ENCODE data around the gene SNU13. TPM values are rescaled to one million over a fixed set of nuclear protein-coding genes. Genes with fewer than 3 reads are reported as not detected.
"Not testable (repeated sequence)": the region's sequence is repeated elsewhere in the genome, so short reads cannot be mapped to it uniquely, and the experiment has no call there.

The SNU13 gene
- total and polyA plus RNA-seq, 2 donors (not counting 1 experiment from before 2014, with no cell fraction given), result 99.0 to 114 TPM

DNA sequence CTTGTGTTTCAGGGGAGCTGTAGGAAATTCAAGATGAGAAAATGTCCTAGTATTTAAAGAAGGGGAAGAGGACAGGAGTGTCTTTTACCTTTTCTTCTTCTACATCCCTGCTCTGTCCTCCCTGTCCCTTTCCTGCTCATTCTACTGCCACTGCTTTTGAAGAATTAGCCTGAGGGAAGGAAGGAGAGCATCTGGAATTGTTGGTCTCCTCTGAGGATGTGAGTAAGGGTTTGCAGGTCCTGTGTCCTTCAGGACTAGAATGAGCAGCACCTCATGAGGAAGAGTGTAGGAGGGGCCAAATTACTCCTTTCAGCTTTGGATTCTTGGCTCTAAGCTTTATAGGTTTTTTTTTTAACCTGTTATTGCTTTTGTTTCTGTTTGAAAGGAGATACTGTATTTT, 24.2 kb downstream of the SNU13 start:
- peaks cover 9% of the 10 kb centered on the region for H3K79me2 ChIP-seq (ENCODE audit: control insufficient read depth, insufficient read depth, low read length)
- no peak overlapping the region for H3K4me3 ChIP-seq (ENCODE audit: control extremely low read depth in 1 of 5, extremely low read depth in 1 of 5, insufficient read depth in 1 of 5, low read depth in 2 of 5, low read length in 4 of 5)
- Mint-ChIP-seq H3K27ac (no peak overlapping the region), H3K27me3 (no peaks in the 10 kb centered on the region), H3K4me1 (peaks cover 7% of the 10 kb centered on the region), H3K4me3 (no peak overlapping the region), H3K9me3 (ENCODE audit: insufficient read depth) (no peaks in the 10 kb centered on the region)
- no peaks in the 10 kb centered on the region for H4K20me1 ChIP-seq (ENCODE audit: control insufficient read depth, insufficient read depth, low read length, poor library complexity, severe bottlenecking)
- POLR2A ChIA-PET, result interaction anchor here (0.5 to 1.0 kb wide), 2 partner anchors 24 to 1255 kb away, joined by 3 to 5 read pairs; partner anchors contain the start of gene SNU13
- peaks cover 0 to 13% of the 10 kb centered on the region in 2 donors for H3K4me1 ChIP-seq (ENCODE audit: control insufficient read depth in 2 of 2, insufficient read depth in 2 of 2, low read length in 2 of 2)
- ATAC-seq (ENCODE audit: low read depth) (no peak), DNase-seq (no peak)
- H3K36me3 ChIP-seq (replicated peaks in 1 of 2; ENCODE audit: control extremely low read depth in 1 of 2, control insufficient read depth in 1 of 2, extremely low read depth in 1 of 2, insufficient read depth in 2 of 2, low read length in 1 of 2), result peaks cover 2 to 58% of the 10 kb centered on the region in 2 experiments
- intact Hi-C loops (cut with micrococcal nuclease), result no loop called here
- no peaks in the 10 kb centered on the region for H3K9me3 ChIP-seq (ENCODE audit: control extremely low read depth in 1 of 3, control insufficient read depth in 2 of 3, insufficient read depth in 1 of 3, low read length in 2 of 3)
- H3K27me3 ChIP-seq (replicated peaks in 1 of 4; ENCODE audit: control extremely low read depth in 1 of 4, control insufficient read depth in 3 of 4, insufficient read depth in 4 of 4, low read length in 3 of 4), result no peaks in the 10 kb centered on the region
- H3K9ac ChIP-seq (ENCODE audit: low read length), result no peak overlapping the region
- H2AFZ ChIP-seq (ENCODE audit: insufficient read depth, low read depth, low read length, poor library complexity, severe bottlenecking), result no peak overlapping the region
- no peak overlapping the region for H3K4me2 ChIP-seq (replicated peaks; ENCODE audit: low read depth, low read length, poor library complexity, severe bottlenecking)
- CTCF ChIA-PET, result interaction anchor here (1.1 kb wide), 1 partner anchor 33 kb away, joined by 3 read pairs; no protein-coding TSS in a partner anchor
- TF ChIP-seq, protein P1, sequence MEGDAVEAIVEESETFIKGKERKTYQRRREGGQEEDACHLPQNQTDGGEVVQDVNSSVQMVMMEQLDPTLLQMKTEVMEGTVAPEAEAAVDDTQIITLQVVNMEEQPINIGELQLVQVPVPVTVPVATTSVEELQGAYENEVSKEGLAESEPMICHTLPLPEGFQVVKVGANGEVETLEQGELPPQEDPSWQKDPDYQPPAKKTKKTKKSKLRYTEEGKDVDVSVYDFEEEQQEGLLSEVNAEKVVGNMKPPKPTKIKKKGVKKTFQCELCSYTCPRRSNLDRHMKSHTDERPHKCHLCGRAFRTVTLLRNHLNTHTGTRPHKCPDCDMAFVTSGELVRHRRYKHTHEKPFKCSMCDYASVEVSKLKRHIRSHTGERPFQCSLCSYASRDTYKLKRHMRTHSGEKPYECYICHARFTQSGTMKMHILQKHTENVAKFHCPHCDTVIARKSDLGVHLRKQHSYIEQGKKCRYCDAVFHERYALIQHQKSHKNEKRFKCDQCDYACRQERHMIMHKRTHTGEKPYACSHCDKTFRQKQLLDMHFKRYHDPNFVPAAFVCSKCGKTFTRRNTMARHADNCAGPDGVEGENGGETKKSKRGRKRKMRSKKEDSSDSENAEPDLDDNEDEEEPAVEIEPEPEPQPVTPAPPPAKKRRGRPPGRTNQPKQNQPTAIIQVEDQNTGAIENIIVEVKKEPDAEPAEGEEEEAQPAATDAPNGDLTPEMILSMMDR (IDR thresholded peaks at IDR 0.05), result no peak
- TF ChIP-seq EZH2 (IDR thresholded peaks at IDR 0.05; ENCODE audit: borderline replicate concordance, insufficient read depth, low read depth, low read length, poor library complexity, severe bottlenecking), result no peak
- peak overlapping the region in 1 of 2 donors; percentile 9 for H3K27ac ChIP-seq (ENCODE audit: low read length in 2 of 2)

DNA sequence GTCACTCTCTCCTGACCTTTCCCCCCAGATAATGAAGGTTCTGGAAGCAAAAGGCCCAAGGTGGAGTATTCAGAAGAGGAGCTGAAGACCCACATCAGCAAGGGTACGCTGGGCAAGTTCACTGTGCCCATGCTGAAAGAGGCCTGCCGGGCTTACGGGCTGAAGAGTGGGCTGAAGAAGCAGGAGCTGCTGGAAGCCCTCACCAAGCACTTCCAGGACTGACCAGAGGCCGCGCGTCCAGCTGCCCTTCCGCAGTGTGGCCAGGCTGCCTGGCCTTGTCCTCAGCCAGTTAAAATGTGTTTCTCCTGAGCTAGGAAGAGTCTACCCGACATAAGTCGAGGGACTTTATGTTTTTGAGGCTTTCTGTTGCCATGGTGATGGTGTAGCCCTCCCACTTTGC, 25.1 kb downstream of the SNU13 start:
- ChIA-PET POLR2A (interaction anchor here (1.0 kb wide), 1 partner anchor 25 kb away, joined by 3 read pairs; the partner anchor contains the start of gene SNU13), CTCF (interaction anchor here (1.1 kb wide), 1 partner anchor 34 kb away, joined by 3 read pairs; no protein-coding TSS in a partner anchor)
- H3K9me3 Mint-ChIP-seq (ENCODE audit: insufficient read depth); H3K27me3 Mint-ChIP-seq; H3K27ac ChIP-seq (ENCODE audit: low read length in 2 of 2); H4K20me1 ChIP-seq (ENCODE audit: control insufficient read depth, insufficient read depth, low read length, poor library complexity, severe bottlenecking); H3K27ac Mint-ChIP-seq; H3K4me2 ChIP-seq (replicated peaks; ENCODE audit: low read depth, low read length, poor library complexity, severe bottlenecking); H3K79me2 ChIP-seq (ENCODE audit: control insufficient read depth, insufficient read depth, low read length); H3K9me3 ChIP-seq (ENCODE audit: control extremely low read depth in 1 of 3, control insufficient read depth in 2 of 3, insufficient read depth in 1 of 3, low read length in 2 of 3); H3K4me3 Mint-ChIP-seq; DNase-seq; H3K4me3 ChIP-seq (ENCODE audit: control extremely low read depth in 1 of 5, extremely low read depth in 1 of 5, insufficient read depth in 1 of 5, low read depth in 2 of 5, low read length in 4 of 5); H3K4me1 Mint-ChIP-seq; H2AFZ ChIP-seq (ENCODE audit: insufficient read depth, low read depth, low read length, poor library complexity, severe bottlenecking); H3K27me3 ChIP-seq (replicated peaks in 1 of 4; ENCODE audit: control extremely low read depth in 1 of 4, control insufficient read depth in 3 of 4, insufficient read depth in 4 of 4, low read length in 3 of 4); intact Hi-C loops (cut with micrococcal nuclease); ATAC-seq (ENCODE audit: low read depth); H3K9ac ChIP-seq (ENCODE audit: low read length): not testable (repeated sequence)
- Histone ChIP-seq H3K4me1 (ENCODE audit: control insufficient read depth in 2 of 2, insufficient read depth in 2 of 2, low read length in 2 of 2) (peaks cover 0 to 13% of the 10 kb centered on the region in 2 donors), H3K36me3 (replicated peaks in 1 of 2; ENCODE audit: control extremely low read depth in 1 of 2, control insufficient read depth in 1 of 2, extremely low read depth in 1 of 2, insufficient read depth in 2 of 2, low read length in 1 of 2) (peaks cover 2 to 62% of the 10 kb centered on the region in 2 experiments)
- WGBS (ENCODE audit: insufficient coverage), result 98% methylated on average over 7 of the region's 9 CpGs

All from B cell (primary cell).